ENCODE measurements around the gene LHFPL5. TPM values are rescaled to one million over a fixed set of nuclear protein-coding genes. Genes with fewer than 3 reads are reported as not detected.

The LHFPL5 gene
- total RNA-seq, 1 experiment from 2014 or later, result 0.71 TPM

- intact Hi-C loops (cut with micrococcal nuclease), result no loop called here
- Histone ChIP-seq H3K4me2 (ENCODE audit: low read length) (no peak within 1 kb of the TSS), H4K20me1 (ENCODE audit: insufficient read depth) (no peaks in the 10 kb centered on the region), H3K27me3 (ENCODE audit: insufficient read depth, low read length) (no peaks in the 10 kb centered on the region), H3K9me2 (ENCODE audit: insufficient read depth) (no peaks in the 10 kb centered on the region), H3K4me1 (ENCODE audit: control insufficient read depth in 1 of 2, insufficient read depth in 2 of 2, low read length in 2 of 2) (peaks cover 17 to 29% of the 10 kb centered on the region in 2 experiments; a peak in 3 of 4 replicates), H3K4me3 (replicated peaks in 1 of 2; ENCODE audit: low read depth in 1 of 2, low read length in 2 of 2) (no peak within 1 kb of the TSS), H3K36me3 (ENCODE audit: control insufficient read depth in 1 of 2, insufficient read depth in 2 of 2, low read length in 2 of 2) (no peaks in the 10 kb centered on the region), H3K9ac (ENCODE audit: low read length) (no peak within 1 kb of the TSS), H2AFZ (ENCODE audit: low read depth, low read length, poor library complexity, severe bottlenecking) (no peak within 1 kb of the TSS), H3K9me3 (ENCODE audit: control insufficient read depth in 1 of 2, insufficient read depth in 1 of 2, low read depth in 1 of 2, low read length in 2 of 2) (no peaks in the 10 kb centered on the region), H3K27ac (ENCODE audit: low read depth, low read length) (no peak within 1 kb of the TSS), H3K79me2 (ENCODE audit: insufficient read depth, low read length) (no peaks in the 10 kb centered on the region)
- DNase-seq (ENCODE audit: low read depth, low spot score), result no peak
- RAD21 ChIA-PET (ENCODE audit: low non-redundant PET in 1 of 2, low total read pairs in 2 of 2, uncharacterized antibody in 2 of 2, unreplicated experiment in 2 of 2), result no interaction called here
- POLR2A ChIA-PET, result no interaction called here
- no TSS peak for BruUV-seq (replicated peaks)
- ATAC-seq, result no peak
- TF ChIP-seq ELF1 (IDR thresholded peaks at IDR 0.05; ENCODE audit: borderline replicate concordance, low read depth) (no peak), EZH2 (IDR thresholded peaks at IDR 0.05) (no peak), POLR2AphosphoS5 (IDR thresholded peaks at IDR 0.05; ENCODE audit: low read depth, low read length) (no peak), YY1 (IDR thresholded peaks at IDR 0.05; ENCODE audit: extremely low read depth, insufficient replicate concordance, low read depth, low read length) (no peak), RAD21 (IDR thresholded peaks at IDR 0.05; ENCODE audit: low read depth) (no peak), ZBTB33 (IDR thresholded peaks at IDR 0.05; ENCODE audit: extremely low read depth, insufficient replicate concordance, low read length) (no peak), REST (IDR thresholded peaks at IDR 0.05; ENCODE audit: low read depth) (no peak), SP1 (IDR thresholded peaks at IDR 0.05; ENCODE audit: low read depth) (no peak), CBX3 (IDR thresholded peaks at IDR 0.05; ENCODE audit: low read depth) (no peak), FOSL1 (IDR thresholded peaks at IDR 0.05; ENCODE audit: low read depth) (no peak), TCF7L2 (IDR thresholded peaks at IDR 0.05; ENCODE audit: borderline replicate concordance, extremely low read depth, insufficient read depth, insufficient read length) (no peak), EZH2phosphoT487 (IDR thresholded peaks at IDR 0.05; ENCODE audit: borderline replicate concordance) (no peak), EGR1 (IDR thresholded peaks at IDR 0.05; ENCODE audit: low read depth) (no peak), SRF (IDR thresholded peaks at IDR 0.05; ENCODE audit: low read depth) (no peak), ATF3 (IDR thresholded peaks at IDR 0.05) (no peak), CTCF (IDR thresholded peaks at IDR 0.05 in 2 of 3, conservative IDR thresholded peaks at IDR 0.05 in 1 of 3; ENCODE audit: borderline replicate concordance in 1 of 3, insufficient read depth in 1 of 3, low read depth in 2 of 3, low read length in 2 of 3) (no peak), JUND (IDR thresholded peaks at IDR 0.05) (no peak), CEBPB (IDR thresholded peaks at IDR 0.05; ENCODE audit: low read depth) (no peak)
- TF ChIP-seq, protein P1, sequence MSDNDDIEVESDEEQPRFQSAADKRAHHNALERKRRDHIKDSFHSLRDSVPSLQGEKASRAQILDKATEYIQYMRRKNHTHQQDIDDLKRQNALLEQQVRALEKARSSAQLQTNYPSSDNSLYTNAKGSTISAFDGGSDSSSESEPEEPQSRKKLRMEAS (IDR thresholded peaks at IDR 0.05), result no peak
- CTCF ChIA-PET, result no interaction called here
These were observed 24.4 kb upstream of the LHFPL5 start, which contains the start of gene CLPSL1 for GRCh38 chr6:35780719-35781118. CLPSL1 (plus strand) TSS chr6:35781019; CDS start chr6:35781111, 92 bp downstream.
